Measurements from ENCODE around the gene PARP14.
"Not testable (repeated sequence)": the region's sequence is repeated elsewhere in the genome, so short reads cannot be mapped to it uniquely, and the experiment has no call there.

PARP14 gene

GRCh38 chr3:122646146-122646988, 34.3 kb upstream of the PARP14 start:
- Histone ChIP-seq H3K9me3 (no peaks in the 10 kb centered on the region), H3K4me1 (ENCODE audit: control insufficient read depth in 1 of 2, insufficient read depth in 1 of 2, low read depth in 1 of 2, low read length in 1 of 2) (no peaks in the 10 kb centered on the region), H3K27ac (no peak overlapping the region), H3K4me3 (ENCODE audit: low read depth in 1 of 2, low read length in 1 of 2) (no peak overlapping the region), H3K36me3 (no peaks in the 10 kb centered on the region), H3K27me3 (no peaks in the 10 kb centered on the region)
- TF ChIP-seq, protein P1, sequence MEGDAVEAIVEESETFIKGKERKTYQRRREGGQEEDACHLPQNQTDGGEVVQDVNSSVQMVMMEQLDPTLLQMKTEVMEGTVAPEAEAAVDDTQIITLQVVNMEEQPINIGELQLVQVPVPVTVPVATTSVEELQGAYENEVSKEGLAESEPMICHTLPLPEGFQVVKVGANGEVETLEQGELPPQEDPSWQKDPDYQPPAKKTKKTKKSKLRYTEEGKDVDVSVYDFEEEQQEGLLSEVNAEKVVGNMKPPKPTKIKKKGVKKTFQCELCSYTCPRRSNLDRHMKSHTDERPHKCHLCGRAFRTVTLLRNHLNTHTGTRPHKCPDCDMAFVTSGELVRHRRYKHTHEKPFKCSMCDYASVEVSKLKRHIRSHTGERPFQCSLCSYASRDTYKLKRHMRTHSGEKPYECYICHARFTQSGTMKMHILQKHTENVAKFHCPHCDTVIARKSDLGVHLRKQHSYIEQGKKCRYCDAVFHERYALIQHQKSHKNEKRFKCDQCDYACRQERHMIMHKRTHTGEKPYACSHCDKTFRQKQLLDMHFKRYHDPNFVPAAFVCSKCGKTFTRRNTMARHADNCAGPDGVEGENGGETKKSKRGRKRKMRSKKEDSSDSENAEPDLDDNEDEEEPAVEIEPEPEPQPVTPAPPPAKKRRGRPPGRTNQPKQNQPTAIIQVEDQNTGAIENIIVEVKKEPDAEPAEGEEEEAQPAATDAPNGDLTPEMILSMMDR (IDR thresholded peaks at IDR 0.05), result no peak

GRCh38 chr3:122651233-122651907, 29.3 kb upstream of the PARP14 start:
- H3K36me3 ChIP-seq; H3K27me3 ChIP-seq; H3K9me3 ChIP-seq; H3K27ac ChIP-seq; H3K4me1 ChIP-seq (ENCODE audit: control insufficient read depth in 1 of 2, insufficient read depth in 1 of 2, low read depth in 1 of 2, low read length in 1 of 2); H3K4me3 ChIP-seq (ENCODE audit: low read depth in 1 of 2, low read length in 1 of 2): not testable (repeated sequence)

DNA sequence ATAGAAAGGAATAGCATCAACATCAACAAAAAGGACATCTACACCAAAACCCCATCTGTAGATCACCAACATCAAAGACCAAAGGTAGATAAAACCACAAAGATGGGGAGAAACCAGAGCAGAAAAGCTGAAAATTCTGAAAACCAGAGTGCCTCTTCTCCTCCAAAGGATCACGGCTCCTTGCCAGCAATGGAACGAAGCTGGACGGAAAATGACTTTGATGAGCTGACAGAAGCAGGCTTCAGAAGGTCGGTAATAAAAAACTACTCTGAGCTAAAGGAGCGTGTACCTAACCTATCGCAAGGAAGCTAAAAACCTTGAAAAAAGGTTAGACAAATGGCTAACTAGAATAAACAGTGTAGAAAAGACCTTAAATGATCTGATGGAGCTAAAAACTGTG, 28.7 kb upstream of the PARP14 start:
- H3K27ac ChIP-seq; H3K27me3 ChIP-seq; H3K9me3 ChIP-seq; H3K4me1 ChIP-seq (ENCODE audit: control insufficient read depth in 1 of 2, insufficient read depth in 1 of 2, low read depth in 1 of 2, low read length in 1 of 2); H3K36me3 ChIP-seq; H3K4me3 ChIP-seq (ENCODE audit: low read depth in 1 of 2, low read length in 1 of 2): not testable (repeated sequence)

DNA sequence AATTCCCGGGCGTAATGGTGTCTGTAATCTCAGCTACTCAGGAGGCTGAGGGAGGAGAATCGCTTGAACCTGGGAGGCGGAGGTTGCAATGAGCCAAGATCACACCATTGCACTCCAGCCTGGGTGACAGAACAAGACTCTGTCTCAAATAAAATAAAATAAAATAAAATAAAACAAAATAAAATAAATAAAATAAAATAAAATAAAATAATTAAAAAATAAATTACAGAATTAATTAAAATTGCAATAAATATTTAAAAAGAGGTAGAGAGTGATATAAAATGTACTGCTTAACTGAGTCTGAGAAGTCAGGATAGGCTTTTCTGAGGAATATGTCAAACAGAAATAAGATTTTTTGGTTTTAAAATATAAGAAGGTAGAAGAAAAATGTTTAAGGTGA, 22.3 kb upstream of the PARP14 start:
- not testable (repeated sequence) for H3K9me3 ChIP-seq; H3K27ac ChIP-seq; H3K4me1 ChIP-seq (ENCODE audit: control insufficient read depth in 1 of 2, insufficient read depth in 1 of 2, low read depth in 1 of 2, low read length in 1 of 2); H3K27me3 ChIP-seq; H3K36me3 ChIP-seq; H3K4me3 ChIP-seq (ENCODE audit: low read depth in 1 of 2, low read length in 1 of 2)

- Histone ChIP-seq H3K4me3 (ENCODE audit: low read depth in 1 of 2, low read length in 1 of 2) (no peak overlapping the region), H3K9me3 (no peaks in the 10 kb centered on the region), H3K4me1 (ENCODE audit: control insufficient read depth in 1 of 2, insufficient read depth in 1 of 2, low read depth in 1 of 2, low read length in 1 of 2) (no peaks in the 10 kb centered on the region), H3K36me3 (no peaks in the 10 kb centered on the region), H3K27ac (no peak overlapping the region), H3K27me3 (no peaks in the 10 kb centered on the region)
- TF ChIP-seq, protein P1 (IDR thresholded peaks at IDR 0.05), result no peak
These were observed 20.2 kb upstream of the PARP14 start for GRCh38 chr3:122660297-122660974.

- Histone ChIP-seq H3K4me1 (ENCODE audit: control insufficient read depth in 1 of 2, insufficient read depth in 1 of 2, low read depth in 1 of 2, low read length in 1 of 2) (no peaks in the 10 kb centered on the region), H3K27ac (no peak overlapping the region), H3K27me3 (no peaks in the 10 kb centered on the region), H3K9me3 (no peaks in the 10 kb centered on the region), H3K36me3 (no peaks in the 10 kb centered on the region), H3K4me3 (ENCODE audit: low read depth in 1 of 2, low read length in 1 of 2) (no peak overlapping the region)
- TF ChIP-seq, protein P1 (IDR thresholded peaks at IDR 0.05), result no peak
These were observed 19.0 kb upstream of the PARP14 start for GRCh38 chr3:122661633-122662032.

GRCh38 chr3:122662505-122662904, 18.1 kb upstream of the PARP14 start:
- H3K9me3 ChIP-seq, result no peaks in the 10 kb centered on the region
- H3K4me1 ChIP-seq (ENCODE audit: control insufficient read depth in 1 of 2, insufficient read depth in 1 of 2, low read depth in 1 of 2, low read length in 1 of 2), result no peaks in the 10 kb centered on the region
- TF ChIP-seq, protein P1 (IDR thresholded peaks at IDR 0.05), result no peak
- no peak overlapping the region for H3K27ac ChIP-seq
- H3K27me3 ChIP-seq, result no peaks in the 10 kb centered on the region
- H3K36me3 ChIP-seq, result no peaks in the 10 kb centered on the region
- no peak overlapping the region for H3K4me3 ChIP-seq (ENCODE audit: low read depth in 1 of 2, low read length in 1 of 2)
